NCI-H2029 treated with DMSO at 0.1 percent for 48 hours (cell line): ENCODE measurements around the gene PNISR.
"Not testable (repeated sequence)": the region's sequence is repeated elsewhere in the genome, so short reads cannot be mapped to it uniquely, and the experiment has no call there.

Experiments used
- DNase-seq: peaks from one replicate; lab custom pipeline; 2025; lab: John Stamatoyannopoulos, UW

PNISR gene, protein sequence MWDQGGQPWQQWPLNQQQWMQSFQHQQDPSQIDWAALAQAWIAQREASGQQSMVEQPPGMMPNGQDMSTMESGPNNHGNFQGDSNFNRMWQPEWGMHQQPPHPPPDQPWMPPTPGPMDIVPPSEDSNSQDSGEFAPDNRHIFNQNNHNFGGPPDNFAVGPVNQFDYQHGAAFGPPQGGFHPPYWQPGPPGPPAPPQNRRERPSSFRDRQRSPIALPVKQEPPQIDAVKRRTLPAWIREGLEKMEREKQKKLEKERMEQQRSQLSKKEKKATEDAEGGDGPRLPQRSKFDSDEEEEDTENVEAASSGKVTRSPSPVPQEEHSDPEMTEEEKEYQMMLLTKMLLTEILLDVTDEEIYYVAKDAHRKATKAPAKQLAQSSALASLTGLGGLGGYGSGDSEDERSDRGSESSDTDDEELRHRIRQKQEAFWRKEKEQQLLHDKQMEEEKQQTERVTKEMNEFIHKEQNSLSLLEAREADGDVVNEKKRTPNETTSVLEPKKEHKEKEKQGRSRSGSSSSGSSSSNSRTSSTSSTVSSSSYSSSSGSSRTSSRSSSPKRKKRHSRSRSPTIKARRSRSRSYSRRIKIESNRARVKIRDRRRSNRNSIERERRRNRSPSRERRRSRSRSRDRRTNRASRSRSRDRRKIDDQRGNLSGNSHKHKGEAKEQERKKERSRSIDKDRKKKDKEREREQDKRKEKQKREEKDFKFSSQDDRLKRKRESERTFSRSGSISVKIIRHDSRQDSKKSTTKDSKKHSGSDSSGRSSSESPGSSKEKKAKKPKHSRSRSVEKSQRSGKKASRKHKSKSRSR

DNA sequence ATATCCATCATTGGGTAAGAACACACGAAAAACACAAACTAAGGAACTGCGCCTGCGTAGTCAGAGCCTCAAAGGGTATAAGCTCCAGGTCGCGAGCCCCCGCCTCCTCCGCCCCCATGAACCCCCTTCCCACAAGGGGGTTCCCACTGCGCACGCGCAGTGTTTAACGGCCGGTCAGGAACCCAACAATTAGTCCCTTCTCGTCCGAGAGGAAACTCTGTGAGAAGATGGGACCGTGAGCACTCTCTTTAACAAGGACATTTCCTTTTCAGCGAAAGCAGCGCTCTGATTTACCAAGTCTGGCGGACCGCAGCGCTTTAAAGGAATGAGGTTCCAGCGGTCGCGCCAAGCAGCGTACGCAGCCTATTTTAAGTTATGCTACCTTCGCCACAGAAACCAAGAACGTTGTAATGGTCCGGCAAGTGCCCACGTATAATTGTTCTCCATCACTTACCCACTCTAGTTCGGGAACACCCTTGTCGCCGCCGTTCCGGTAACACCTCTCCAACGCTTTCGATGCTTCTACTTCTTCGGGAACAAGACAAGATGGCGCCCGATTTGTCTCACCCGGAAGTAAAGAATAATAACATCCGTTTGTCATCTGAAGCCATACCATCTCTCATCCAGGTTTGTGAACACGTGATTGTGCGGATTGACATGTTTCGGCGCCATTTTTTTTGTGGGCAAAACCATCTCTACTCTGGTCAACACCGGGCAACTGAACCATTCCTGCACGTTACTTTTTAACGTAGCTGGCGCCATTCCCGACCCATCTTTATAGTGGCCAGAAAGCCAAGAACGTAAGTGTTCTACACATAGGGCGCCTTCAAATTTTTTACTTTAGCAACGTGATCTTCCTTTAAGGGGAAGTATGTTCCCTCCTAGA lies at the start of gene PNISR:
TSS of gene PNISR (minus strand) at position 548 of the 886 bp plus-strand sequence. CDS start 10,649 bp downstream, outside the sequence.
- DNase-seq, result peak; percentile 93

DNA sequence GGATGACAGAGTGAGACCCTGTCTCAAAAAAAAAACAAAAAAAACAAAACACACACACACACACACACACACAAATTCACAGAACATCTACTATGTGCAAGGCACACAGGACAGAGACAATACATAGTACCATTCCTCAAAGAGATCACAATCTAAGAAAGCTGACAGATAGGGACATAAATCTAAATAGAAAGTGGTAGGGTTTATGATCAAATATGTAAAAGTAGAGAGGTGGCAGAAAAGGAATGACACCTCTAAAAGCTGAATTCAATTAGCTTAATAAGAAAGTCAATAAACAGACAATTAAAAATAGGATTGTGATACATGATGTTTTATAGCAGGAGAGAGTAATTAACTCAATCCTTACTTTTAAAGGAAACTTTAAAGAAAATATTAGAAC lies 48.6 kb upstream of the PNISR start:
- DNase-seq, result no peak

DNA sequence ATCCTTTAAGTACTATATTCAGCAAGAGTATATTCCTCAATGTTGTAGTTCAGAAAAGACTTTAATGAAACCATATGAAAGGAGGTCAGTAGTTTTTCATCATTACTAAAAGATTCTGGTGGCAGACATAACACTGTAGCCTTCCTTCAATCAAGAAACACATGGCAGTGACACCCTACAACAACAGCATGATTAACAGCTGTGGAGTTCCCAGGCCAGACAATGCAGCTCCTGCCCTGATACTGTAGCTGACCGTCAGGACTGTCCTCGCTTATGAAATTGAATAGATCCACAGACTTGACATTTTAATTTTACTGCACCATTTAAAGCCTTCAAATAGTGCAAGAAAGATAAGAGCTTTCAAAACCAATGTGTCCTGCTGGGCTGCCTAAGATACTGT lies 46.5 kb upstream of the PNISR start:
- no peak for DNase-seq

DNA sequence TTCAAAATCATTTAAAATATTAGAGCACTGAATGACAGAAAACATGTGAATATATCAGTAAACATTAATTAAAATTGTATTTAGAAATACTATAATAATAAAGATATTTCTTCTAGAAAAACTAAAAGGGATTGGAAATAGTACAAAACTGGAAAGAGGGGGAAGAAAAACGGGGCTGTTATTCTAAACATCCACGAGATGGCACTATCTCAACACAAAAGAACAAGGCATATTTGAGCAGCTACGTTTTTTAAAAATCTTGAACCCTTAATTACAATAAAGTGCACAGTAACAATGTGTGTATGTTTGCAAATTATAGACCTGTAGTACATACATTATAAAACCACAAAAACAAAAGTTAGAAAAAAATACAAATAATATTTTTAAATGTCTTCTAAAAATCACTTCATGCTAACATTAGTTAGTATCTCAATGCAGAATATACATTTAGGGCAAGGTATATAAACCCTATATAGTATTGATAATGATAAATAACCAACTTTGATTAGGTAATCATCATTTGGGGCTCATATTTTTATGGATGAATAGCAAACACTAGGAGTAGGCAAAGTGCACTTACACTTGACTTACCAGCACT lies 42.5 kb upstream of the PNISR start:
- peak; percentile 27 for DNase-seq

DNA sequence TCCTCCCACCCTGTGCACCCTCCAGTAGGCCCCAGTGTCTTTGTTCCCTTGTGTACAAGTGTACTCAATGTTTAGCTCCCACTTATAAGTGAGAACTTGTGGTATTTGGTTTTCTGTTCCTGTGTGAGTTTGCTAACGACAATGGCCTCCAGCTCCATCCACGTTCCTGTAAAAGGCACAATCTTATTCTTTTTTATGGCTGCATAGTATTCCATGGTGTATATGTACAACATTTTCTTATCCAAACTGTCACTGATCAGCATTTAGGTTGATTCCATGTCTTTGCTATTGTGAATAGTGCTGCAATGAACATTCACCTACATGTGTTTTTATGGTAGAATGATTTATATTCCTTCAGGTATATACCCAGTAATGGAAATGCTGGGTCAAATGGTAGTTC lies 34.0 kb upstream of the PNISR start:
- DNase-seq, result not testable (repeated sequence)

DNA sequence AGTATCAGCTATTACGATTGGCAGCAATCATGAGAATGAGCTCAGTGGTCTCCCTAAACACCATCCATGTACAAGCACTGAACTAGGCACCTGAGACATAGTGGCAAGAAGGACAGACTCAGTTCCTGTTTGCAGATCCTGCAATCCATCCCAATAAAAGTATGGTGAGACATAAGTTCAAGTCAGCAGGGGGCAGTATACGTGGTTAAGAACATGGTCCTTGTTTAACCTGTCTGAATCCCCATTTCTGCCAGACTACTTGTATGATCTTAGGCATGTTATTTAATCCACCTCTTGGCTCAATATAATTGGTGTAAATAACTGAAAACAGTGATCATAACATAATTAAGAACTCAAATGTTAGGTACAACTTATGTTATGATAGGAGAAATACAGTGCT lies 33.2 kb upstream of the PNISR start:
- no peak for DNase-seq

DNA sequence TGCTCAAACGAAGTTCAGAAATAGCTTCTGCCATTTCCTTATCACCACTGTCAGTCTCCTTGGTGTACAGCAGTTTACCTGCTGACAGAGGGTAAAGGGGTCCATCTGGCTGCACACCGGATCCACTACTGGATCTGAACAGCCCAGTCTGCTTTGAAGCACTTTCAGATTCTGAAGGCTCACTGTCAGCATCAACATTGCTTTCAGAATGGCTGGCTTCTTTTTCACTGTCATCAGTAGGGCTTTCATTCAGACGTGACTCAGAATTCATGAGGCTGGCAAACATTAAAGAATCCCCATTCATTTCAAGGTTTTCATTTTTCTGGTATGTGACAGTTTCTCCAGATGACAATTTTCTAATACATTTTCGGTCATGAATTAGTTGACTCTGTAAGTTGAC lies 21.0 kb upstream of the PNISR start:
- DNase-seq, result no peak

DNA sequence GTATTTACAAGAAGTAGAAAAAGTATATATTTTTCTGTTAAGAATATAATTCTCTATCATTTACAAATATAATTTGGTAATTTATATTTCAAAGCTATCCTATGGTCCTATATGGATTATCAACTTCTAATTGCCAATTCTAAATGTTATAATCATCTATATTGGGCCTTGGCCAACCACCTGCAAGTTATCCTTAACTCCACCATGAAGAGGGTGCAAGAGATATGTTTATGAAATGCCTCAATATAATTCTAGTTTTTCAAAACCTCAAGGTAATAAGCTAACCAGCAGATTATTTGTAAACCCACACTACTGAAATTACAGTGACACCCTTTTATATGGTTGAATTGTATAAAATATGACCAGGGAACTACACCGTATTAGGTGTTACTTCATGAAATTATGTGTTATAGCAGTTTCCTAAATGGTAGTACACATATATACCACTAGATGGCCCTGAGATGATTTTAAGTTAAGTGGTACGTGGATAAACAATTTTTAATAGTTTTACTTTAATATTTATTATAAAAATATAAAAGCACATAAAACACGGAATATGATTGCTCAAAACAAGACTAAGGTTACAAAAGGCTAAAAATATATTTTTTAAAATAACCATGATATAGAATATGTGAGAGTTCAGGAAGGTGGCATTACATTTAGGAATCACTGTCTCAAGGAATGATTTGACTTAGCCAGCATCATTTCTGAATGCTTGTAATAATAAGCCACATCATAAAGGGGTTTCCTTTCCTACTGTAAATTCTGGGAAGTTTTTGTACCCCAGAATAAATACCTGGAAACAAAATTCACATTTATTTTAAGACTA lies 9.8 kb upstream of the PNISR start:
- DNase-seq, result peak; percentile 21

DNA sequence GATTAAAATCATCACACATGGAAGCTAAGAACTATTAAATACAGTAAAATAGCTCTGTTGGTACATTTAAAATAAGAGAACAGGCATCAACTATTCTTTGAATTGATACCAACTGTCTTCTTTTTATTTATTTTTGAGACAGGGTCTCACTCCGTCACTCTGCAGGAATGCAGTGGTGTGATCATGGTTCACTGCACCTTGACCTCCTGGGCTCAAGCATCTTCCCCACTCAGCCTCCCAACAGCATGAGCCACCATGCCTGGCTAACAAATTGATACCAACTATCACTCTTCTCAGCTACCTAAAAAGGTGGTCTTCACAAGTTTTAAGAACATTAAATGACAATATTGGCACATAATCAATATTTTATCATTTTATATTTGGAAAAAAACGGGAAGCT lies 7.8 kb upstream of the PNISR start:
- no peak for DNase-seq

DNA sequence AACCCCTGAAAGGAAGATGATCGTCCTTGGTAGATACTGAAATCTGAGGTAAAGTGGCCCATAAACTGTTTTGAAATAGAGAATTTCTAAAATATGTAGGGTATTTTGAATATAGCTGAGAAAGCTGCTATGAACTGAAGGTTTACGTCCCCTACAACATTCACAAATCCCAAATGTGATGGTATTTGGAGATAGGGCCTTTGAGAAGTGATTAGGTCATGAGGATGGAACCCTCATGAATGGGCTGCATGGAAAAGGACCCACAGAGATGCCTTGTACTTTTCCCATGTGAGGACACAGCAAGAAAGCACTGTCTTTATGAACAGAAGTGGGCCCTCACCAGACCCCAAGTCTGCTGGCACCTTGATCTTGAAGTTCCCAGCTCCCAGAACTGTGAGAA lies 6.8 kb upstream of the PNISR start:
- DNase-seq, result no peak

DNA sequence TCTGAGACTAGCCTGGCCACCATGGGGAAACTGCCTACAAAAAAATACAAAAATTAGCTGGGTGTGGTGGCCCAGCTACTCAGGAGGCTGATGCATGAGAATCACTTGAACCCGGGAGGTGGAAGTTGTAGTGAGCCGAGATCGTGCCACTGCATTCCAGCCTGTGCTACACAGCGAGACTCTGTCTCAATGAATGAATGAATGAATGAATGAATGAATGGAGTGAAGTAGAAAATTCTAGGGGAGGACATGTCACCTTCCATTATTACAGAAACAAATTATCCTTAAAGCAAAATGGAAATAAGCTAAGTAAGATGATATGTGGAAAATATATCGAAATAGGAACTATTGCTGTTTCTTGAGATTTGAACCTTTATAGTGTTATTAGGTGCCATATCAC lies 2.9 kb upstream of the PNISR start:
- no peak for DNase-seq

DNA sequence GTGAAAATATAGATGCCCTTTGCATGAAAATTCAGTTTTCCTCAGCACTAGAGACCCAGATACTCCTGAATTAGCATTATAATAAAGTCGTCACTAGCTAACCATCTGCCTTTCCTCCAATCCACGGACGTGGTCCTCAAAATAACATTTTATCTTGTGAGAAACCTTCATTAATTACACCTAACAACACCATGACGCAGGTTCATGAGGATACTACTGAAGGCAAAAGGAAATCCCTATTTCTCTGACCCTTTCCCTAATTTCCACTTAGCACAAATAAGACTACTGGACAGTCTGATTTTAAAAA lies 1.3 kb upstream of the PNISR start:
- DNase-seq, result no peak

DNA sequence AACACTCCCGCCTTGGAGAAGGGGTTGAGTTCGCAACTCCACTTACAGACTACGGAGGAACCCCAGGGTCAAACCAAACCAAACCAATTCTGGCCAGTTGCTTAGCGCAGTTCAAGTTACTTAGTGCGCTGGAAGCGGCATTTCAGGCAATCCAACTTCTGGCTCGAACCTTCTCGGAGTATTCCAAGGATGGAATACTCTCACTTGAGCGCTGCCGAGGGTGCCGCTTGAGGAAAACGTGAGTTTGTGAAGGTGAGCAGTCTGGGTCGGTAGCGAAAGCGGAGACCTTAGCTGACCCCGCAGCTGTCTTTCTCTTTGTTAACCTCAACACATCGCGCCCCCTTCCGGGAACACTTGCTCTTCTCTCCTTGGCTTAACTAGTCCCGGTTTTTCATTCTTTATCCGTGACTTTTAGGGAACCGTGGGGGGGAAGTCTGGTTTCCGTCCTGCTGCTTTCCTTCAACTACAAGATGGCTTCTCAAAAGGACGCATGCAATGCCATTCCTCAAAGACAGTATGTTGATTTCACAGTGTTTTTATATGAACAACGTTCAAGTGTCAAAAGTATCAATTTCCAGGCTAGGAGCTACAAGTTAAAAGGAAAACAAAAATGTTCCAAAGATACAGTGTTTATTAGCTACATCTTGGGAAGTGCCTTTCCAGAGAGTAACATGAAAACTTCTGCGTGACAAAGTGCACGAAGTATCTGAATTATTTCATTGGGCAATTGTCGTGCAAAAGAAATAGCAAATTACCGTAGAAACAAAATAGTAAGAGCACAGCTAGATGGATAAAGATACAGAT lies 741 bp upstream of the PNISR start:
- DNase-seq, result peak; percentile 72

DNA sequence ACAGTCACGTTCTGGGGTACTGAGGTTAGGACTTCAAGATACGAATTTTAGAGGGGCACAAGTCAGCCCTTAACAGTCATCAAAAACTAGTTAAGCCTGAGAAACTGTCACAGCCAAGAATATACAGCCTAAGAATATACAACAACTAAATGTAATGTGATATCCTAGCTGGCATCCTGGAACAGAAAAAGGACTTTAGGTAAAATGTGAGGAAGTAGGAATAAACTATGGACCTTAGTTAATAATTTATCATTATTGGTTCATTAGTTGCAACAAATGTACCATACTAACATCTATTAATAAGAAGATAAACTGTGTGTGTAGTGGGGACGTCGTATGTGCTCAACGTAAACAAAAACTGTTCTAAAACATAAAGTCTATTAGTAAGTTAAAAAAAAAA lies 1.1 kb downstream of the PNISR start:
- DNase-seq, result no peak

DNA sequence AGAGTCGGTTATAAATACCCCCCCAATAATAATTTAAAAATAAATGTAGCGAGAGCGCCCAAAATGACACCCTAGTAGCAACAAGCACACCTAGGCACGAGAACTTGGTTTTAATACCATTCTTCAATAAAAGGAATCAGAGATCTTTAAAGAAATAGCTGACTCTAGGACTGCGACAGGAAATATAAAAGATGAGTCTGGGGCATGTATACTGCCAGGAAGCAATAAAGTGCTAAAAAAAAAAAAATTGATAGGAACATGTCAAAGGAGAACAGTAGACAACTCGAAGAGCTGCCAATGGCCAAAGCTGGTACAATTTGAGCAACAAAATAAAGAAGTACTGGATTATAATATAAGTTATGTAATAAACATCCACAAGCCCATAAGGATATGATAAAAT lies 2.2 kb downstream of the PNISR start:
- no peak for DNase-seq

DNA sequence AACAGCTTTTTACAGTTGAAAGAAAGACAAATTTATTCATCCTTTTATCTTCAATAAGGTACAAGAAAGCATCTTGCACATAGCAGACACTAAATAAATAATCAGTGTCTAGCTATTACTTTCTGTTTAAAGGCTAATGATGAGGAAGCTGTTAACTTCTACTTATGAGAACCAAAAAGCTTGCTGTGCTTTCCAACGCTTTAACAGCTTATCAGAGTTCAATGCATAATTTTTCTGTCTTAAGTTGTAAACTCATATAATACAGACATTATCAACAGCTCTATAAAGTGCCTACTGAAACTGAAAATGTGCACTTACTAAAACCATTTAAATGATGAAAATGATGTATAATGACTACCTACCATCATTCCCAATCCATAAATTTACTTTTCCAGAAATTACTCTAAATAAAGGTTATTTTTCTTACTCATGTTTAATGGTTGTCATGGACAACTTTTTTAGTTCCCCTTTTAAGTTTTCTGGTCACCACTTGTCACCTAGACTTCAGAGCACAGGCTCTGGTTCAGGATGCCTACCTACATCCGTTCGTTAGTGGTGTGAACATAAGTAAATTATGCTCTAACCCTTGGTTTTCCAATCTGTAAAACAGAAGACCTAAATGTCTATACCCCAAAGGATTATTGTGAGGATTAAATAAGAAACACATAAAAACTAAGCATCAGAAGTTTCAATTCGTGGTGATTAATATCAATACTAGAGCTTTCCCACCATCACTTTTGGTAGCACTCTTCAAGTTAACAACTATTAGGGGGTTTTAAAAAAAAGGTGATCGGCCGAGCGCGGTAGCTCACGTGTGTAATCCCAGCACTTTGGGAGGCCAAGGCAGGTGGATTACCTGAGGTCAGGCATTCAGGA lies 8.0 kb downstream of the PNISR start:
- DNase-seq, result no peak

DNA sequence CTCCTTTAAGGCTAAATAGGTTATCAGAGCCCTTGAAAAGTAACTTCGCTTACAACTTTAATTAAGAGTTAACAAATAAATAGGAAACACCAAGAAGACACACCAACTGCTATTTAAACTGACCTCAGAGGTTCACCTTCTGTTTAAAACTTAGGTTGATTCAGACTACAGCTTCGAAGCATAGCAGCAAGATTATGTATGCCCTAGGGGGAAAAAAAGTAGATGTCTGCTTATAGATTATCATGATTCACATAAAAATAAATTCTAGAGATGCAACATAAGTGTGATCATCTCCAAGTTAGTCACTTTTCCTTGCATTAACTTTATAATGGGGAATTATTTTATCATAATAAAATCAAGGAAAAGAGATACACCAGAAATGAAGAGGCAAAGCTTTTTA lies 8.9 kb downstream of the PNISR start:
- no peak for DNase-seq

DNA sequence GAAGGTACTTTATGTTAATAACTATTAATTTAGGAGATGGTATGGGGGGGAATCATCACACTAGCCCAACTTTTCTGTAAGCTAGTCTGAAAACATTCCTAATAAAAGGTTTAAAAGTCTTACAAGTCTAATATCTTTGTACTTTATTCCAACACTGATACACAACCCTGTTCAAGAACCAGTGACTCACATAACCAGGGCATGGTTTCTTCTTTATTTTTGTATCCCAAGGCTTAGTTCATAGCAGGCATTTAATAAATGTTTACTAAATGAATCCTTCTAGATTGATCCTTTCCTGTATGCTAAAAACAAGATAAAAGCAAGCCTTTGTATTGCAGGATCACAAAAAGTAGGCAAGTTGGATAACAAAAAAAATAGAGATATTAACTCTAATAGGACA lies 9.7 kb downstream of the PNISR start:
- no peak for DNase-seq

DNA sequence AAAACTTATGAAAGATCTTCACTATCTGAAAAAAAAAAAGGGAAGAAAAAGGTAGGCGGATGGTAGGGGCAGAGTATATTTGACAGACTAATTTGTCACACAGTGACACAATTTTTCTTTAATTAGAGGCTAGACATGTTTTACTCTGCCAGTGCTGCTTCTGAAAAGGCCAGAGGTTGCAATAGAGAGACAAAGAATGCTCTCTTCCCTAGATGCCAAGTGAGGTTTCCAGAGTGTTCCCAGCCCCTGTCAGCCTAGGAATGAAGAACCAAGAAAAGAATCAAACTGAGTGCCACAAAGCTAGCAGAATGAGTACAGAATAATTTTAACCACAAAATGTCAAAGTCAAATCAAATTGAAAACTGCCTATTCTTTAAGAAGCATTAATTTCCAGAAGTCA lies 13.0 kb downstream of the PNISR start:
- no peak for DNase-seq
